Measurements from ENCODE around the gene EMP1. TPM values are rescaled to one million over a fixed set of nuclear protein-coding genes. Genes with fewer than 3 reads are reported as not detected.

Gene EMP1
- total and polyA plus RNA-seq, 12 donors, result 46.2 to 403 (median 88.5) TPM

- H3K4me3 ChIP-seq, result no peak overlapping the region
- peaks cover 0 to 9% (median 0%) of the 10 kb centered on the region in 11 donors for H3K9me3 ChIP-seq
- ATAC-seq (peak in 1 of 8 donors; percentile 5), DNase-seq (no peak)
- peak overlapping the region in 4 of 10 donors; percentile 3 to 75 (median 24) for H3K27ac ChIP-seq
- peaks cover 0 to 25% (median 9%) of the 10 kb centered on the region in 9 donors for H3K4me1 ChIP-seq
- no peaks in the 10 kb centered on the region for H3K36me3 ChIP-seq
- intact Hi-C loops (cut with DNase I), result loop anchor here in 3 of 10 donors (5.0 kb wide), 3 partner anchors 37 to 52 kb away; partner anchors contain the start of genes EMP1 (in 1 of the 3) and GSG1 (in 1 of the 3)
- H3K27me3 ChIP-seq, result no peaks in the 10 kb centered on the region
- WGBS, 2 donors, result 75 to 77% methylated on average over 3 of the region's 3 CpGs
- TF ChIP-seq, protein P1, sequence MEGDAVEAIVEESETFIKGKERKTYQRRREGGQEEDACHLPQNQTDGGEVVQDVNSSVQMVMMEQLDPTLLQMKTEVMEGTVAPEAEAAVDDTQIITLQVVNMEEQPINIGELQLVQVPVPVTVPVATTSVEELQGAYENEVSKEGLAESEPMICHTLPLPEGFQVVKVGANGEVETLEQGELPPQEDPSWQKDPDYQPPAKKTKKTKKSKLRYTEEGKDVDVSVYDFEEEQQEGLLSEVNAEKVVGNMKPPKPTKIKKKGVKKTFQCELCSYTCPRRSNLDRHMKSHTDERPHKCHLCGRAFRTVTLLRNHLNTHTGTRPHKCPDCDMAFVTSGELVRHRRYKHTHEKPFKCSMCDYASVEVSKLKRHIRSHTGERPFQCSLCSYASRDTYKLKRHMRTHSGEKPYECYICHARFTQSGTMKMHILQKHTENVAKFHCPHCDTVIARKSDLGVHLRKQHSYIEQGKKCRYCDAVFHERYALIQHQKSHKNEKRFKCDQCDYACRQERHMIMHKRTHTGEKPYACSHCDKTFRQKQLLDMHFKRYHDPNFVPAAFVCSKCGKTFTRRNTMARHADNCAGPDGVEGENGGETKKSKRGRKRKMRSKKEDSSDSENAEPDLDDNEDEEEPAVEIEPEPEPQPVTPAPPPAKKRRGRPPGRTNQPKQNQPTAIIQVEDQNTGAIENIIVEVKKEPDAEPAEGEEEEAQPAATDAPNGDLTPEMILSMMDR (IDR thresholded peaks at IDR 0.05), result no peak
Measured at GRCh38 chr12:13154027-13154538, 42.4 kb upstream of the EMP1 start.

- intact Hi-C loops (cut with DNase I), result loop anchor here in 3 of 10 donors (5.0 kb wide), 3 partner anchors 38 to 53 kb away; partner anchors contain the start of genes EMP1 (in 1 of the 3) and GSG1 (in 1 of the 3)
- Histone ChIP-seq H3K36me3 (no peaks in the 10 kb centered on the region), H3K27me3 (no peaks in the 10 kb centered on the region), H3K9me3 (peaks cover 0 to 9% (median 0%) of the 10 kb centered on the region in 11 donors), H3K4me1 (peaks cover 0 to 23% (median 9%) of the 10 kb centered on the region in 9 donors), H3K27ac (peak overlapping the region in 3 of 10 donors; percentile 4 to 75 (median 45)), H3K4me3 (no peak overlapping the region)
- TF ChIP-seq, protein P1 (IDR thresholded peaks at IDR 0.05), result no peak
- ATAC-seq, result no peak
- DNase-seq, result no peak
Measured at GRCh38 chr12:13154831-13155230, 41.7 kb upstream of the EMP1 start.

DNA sequence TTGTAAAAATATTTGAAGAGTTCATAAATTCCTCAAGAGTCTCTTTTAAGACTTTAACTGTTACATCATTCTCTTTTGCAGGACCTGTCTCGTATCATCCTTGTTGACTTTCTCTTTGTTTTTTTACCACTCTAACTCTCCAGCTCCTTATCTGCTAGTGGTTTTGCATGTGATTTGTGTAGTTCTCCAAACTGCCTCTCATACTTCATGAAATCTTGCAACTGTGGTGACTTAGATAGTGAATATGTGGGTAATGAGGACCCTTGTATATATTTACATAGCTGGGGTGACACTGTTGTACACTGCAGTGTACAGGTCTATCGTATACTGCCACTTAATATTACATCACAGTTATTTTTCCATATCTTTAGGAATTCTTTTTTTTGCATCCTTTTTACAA, 40.2 kb upstream of the EMP1 start:
- TF ChIP-seq, protein P1 (IDR thresholded peaks at IDR 0.05), result no peak
- Histone ChIP-seq H3K4me3 (no peak overlapping the region), H3K27me3 (no peaks in the 10 kb centered on the region), H3K4me1 (peaks cover 0 to 23% (median 9%) of the 10 kb centered on the region in 9 donors), H3K27ac (no peak overlapping the region), H3K36me3 (no peaks in the 10 kb centered on the region), H3K9me3 (peaks cover 0 to 6% (median 0%) of the 10 kb centered on the region in 11 donors)
- no peak for ATAC-seq
- DNase-seq, result no peak
- 68 to 70% methylated on average over 2 of the region's 2 CpGs for WGBS, 2 donors
- intact Hi-C loops (cut with DNase I), result no loop called here

GRCh38 chr12:13161172-13161571, 35.4 kb upstream of the EMP1 start:
- no peak overlapping the region for H3K27ac ChIP-seq
- no peaks in the 10 kb centered on the region for H3K9me3 ChIP-seq
- WGBS, 2 donors, result 84 to 88% methylated on average over 3 of the region's 3 CpGs
- H3K4me3 ChIP-seq, result no peak overlapping the region
- intact Hi-C loops (cut with DNase I), result no loop called here
- H3K36me3 ChIP-seq, result no peaks in the 10 kb centered on the region
- H3K4me1 ChIP-seq, result peaks cover 0 to 14% (median 10%) of the 10 kb centered on the region in 9 donors
- ATAC-seq (no peak), DNase-seq (no peak)
- no peaks in the 10 kb centered on the region for H3K27me3 ChIP-seq
- TF ChIP-seq, protein P1 (IDR thresholded peaks at IDR 0.05), result peak in 2 of 9 donors; percentile 16 to 19
